Right lobe of liver (tissue), 6 donors: ENCODE data around the gene PRSS36. TPM values are rescaled to one million over a fixed set of nuclear protein-coding genes. Genes with fewer than 3 reads are reported as not detected.

ENCODE experiments used
- ATAC-seq, 4 donors: fragments of 200-7000 bp; cut with Tn5 transposase; one replicate each; pipeline ENCODE4 v1.9.1; 2020; ENCODE audit warnings: mild to moderate bottlenecking in 4 of 4, moderate library complexity in 4 of 4
- DNase-seq, 3 donors: peaks; one replicate each; pipeline ENCODE4 v3.0.0-alpha.2; 2020
- H3K27ac ChIP-seq, 3 donors: fragments of 200-600 bp; one replicate each; pipeline ENCODE4 v1.8.0; 2022
- H3K27me3 ChIP-seq, 2 donors: fragments of 200-600 bp; one replicate each; pipeline ENCODE4 v1.8.0; 2022
- H3K36me3 ChIP-seq, 4 donors: fragments of 200-600 bp; sonication (generic) in 1 of 4; one replicate each; pipeline versions ENCODE4 v1.5.1 to v1.8.0; 2017 to 2022; ENCODE audit warnings: control low read depth in 1 of 4
- H3K4me1 ChIP-seq, 4 donors: fragments of 200-600 bp; sonication (generic) in 1 of 4; one replicate each; pipeline versions ENCODE4 v1.5.1 to v1.8.0; 2017 to 2022; ENCODE audit warnings: control low read depth in 1 of 4
- H3K4me3 ChIP-seq, 3 donors: fragments of 200-600 bp; one replicate each; pipeline ENCODE4 v1.8.0; 2022
- H3K9me3 ChIP-seq, 4 donors: fragments of 200-600 bp; sonication (generic) in 1 of 4; one replicate each; pipeline versions ENCODE4 v1.5.1 to v1.8.0; 2017 to 2022; ENCODE audit warnings: control low read depth in 1 of 4
- CTCF ChIP-seq, 4 donors: fragments of 200-600 bp in 3 of 4; fragments of 450-650 bp in 1 of 4; IDR thresholded peaks; one replicate each; pipeline versions ENCODE4 v1.5.1 to v1.8.0; 2016 to 2022; ENCODE audit warnings: antibody characterized with exemption in 4 of 4, mild to moderate bottlenecking in 2 of 4
- POLR2A ChIP-seq: fragments of 450-650 bp; IDR thresholded peaks from one replicate; pipeline ENCODE4 v1.6.1; 2017; ENCODE audit warnings: antibody characterized with exemption, mild to moderate bottlenecking
- WGBS: methylation state at CpG from one replicate; pipeline ENCODE4 v1.1.6; 2018; ENCODE audit warnings: low coverage, low lambda C conversion rate; ENCODE audit not compliant: insufficient coverage; ENCODE audit errors: missing lambda C conversion rate; 5-methylcytosine and 5-hydroxymethylcytosine counted together
- intact Hi-C, 2 donors: fragments of 100-400 bp; cut with DNase I; formaldehyde crosslinking; loops; one replicate each; pipeline versions ENCODE4 v1.11.2 to v1.14.1; 2022
- total RNA-seq, 6 experiments: library from RNA; depleted of rRNA in 2 of 6; stranded (reverse); fragments of >200 nt in 2 of 6; fragmentation: NEBNext Ultra II Directional in 3 of 6; extraction: Animal tissue kit (Norgen Biotek cat#: 25700) in 3 of 6; gene quantifications; one replicate each; pipeline versions ENCODE4 v1.1.0 to v1.2.4, GENCODE V29; 2016 to 2023
- donor health status: DM: no; HTN: yes; CAD: no.
- donor health status: DM: no; HTN: no; CAD: no.
- donor health status: DM: no; HTN: no; CAD: no.
- donor health status: DM: no; HTN: yes; CAD: no.
- donor health status: DM: no; HTN: yes; CAD: no.

Gene PRSS36
- total RNA-seq, 6 experiments from 2014 or later, result 0.25 to 1.6 (median 1.0) TPM

- H3K36me3 ChIP-seq, result peaks cover 18 to 77% (median 53%) of the 10 kb centered on the region in 4 donors
- TF ChIP-seq CTCF (IDR thresholded peaks at IDR 0.05), result no peak
- no peak for TF ChIP-seq POLR2A
- intact Hi-C loops, result loop anchor here in 1 of 2 donors (10.0 kb wide), 1 partner anchor 270 kb away; the partner anchor contains the start of gene ARMC5
Observed at GRCh38 chr16:31184888-31185287, 35.0 kb upstream of the PRSS36 start.

GRCh38 chr16:31183432-31184428, 33.9 kb upstream of the PRSS36 start:
- 77% methylated on average over 9 of the region's 10 CpGs for WGBS
- peaks cover 0 to 19% (median 7%) of the 10 kb centered on the region in 4 donors for H3K4me1 ChIP-seq
- ATAC-seq (no peak), DNase-seq (no peak)
- no peaks in the 10 kb centered on the region for H3K9me3 ChIP-seq
- TF ChIP-seq CTCF (IDR thresholded peaks at IDR 0.05) (no peak), POLR2A (no peak)
- no peak overlapping the region for H3K27ac ChIP-seq
- no peak overlapping the region for H3K4me3 ChIP-seq
- intact Hi-C loops, result loop anchor here in 1 of 2 donors (10.0 kb wide), 1 partner anchor 271 kb away; the partner anchor contains the start of gene ARMC5
- H3K27me3 ChIP-seq, result no peaks in the 10 kb centered on the region
- peaks cover 14 to 65% (median 45%) of the 10 kb centered on the region in 4 donors for H3K36me3 ChIP-seq

More at GRCh38 chr16:31184888-31185287, 35.0 kb upstream of the PRSS36 start:
- WGBS, result no CpG with 5 or more reads among the region's 14 CpGs
- Histone ChIP-seq H3K4me1 (peaks cover 0 to 19% (median 7%) of the 10 kb centered on the region in 4 donors), H3K27me3 (no peaks in the 10 kb centered on the region), H3K4me3 (no peak overlapping the region), H3K9me3 (no peaks in the 10 kb centered on the region), H3K27ac (no peak overlapping the region)
- ATAC-seq, result no peak
- DNase-seq, result no peak

GRCh38 chr16:31182391-31182790, 32.5 kb upstream of the PRSS36 start:
- 39% methylated on average over 6 of the region's 7 CpGs for WGBS
- H3K27me3 ChIP-seq, result no peaks in the 10 kb centered on the region
- H3K4me1 ChIP-seq, result peaks cover 0 to 19% (median 7%) of the 10 kb centered on the region in 4 donors
- DNase-seq (no peak), ATAC-seq (no peak)
- H3K27ac ChIP-seq, result no peak overlapping the region
- intact Hi-C loops, result loop anchor here in 1 of 2 donors (10.0 kb wide), 1 partner anchor 272 kb away; the partner anchor contains the start of gene ARMC5
- peaks cover 14 to 52% (median 34%) of the 10 kb centered on the region in 4 donors for H3K36me3 ChIP-seq
- H3K9me3 ChIP-seq, result no peaks in the 10 kb centered on the region
- H3K4me3 ChIP-seq, result no peak overlapping the region
- TF ChIP-seq CTCF (IDR thresholded peaks at IDR 0.05) (no peak), POLR2A (no peak)

- Histone ChIP-seq H3K27me3 (no peaks in the 10 kb centered on the region), H3K4me1 (peaks cover 0 to 19% (median 7%) of the 10 kb centered on the region in 4 donors), H3K36me3 (peaks cover 7 to 41% (median 23%) of the 10 kb centered on the region in 4 donors), H3K4me3 (peak overlapping the region; percentile 78 to 97 (median 79)), H3K9me3 (no peaks in the 10 kb centered on the region), H3K27ac (peak overlapping the region; percentile 97 to 99 (median 97))
- DNase-seq, result peak in 2 of 3 donors; percentile 63 to 65
- WGBS, result 10% methylated on average over 28 of the region's 31 CpGs
- TF ChIP-seq CTCF (IDR thresholded peaks at IDR 0.05) (no peak), POLR2A (no peak)
- intact Hi-C loops, result loop anchor here in 1 of 2 donors (10.0 kb wide), 1 partner anchor 274 kb away; the partner anchor contains the start of gene ARMC5
- peak in 2 of 4 donors; percentile 4 to 10 for ATAC-seq
Observed at GRCh38 chr16:31181102-31181830, 31.4 kb upstream of the PRSS36 start.
